Stimulated activated CD8-positive, alpha-beta memory T cell treated with anti-CD3 and anti-CD28 coated beads, Interleukin-15, amount 100 ng/mL, for 48 hours (primary cell): Measurements from ENCODE around the gene PAFAH1B1.
"Not testable (repeated sequence)": the region's sequence is repeated elsewhere in the genome, so short reads cannot be mapped to it uniquely, and the experiment has no call there.

Experiments
- DNase-seq, 2 donors: peaks; one replicate each; pipeline ENCODE4 v3.0.0-alpha.2; 2020; ENCODE audit warnings: low read depth in 2 of 2

The PAFAH1B1 gene

GRCh38 chr17:2689411-2690164 is 96.1 kb downstream of the PAFAH1B1 start:
- no peak for DNase-seq

- no peak for DNase-seq
Observed at GRCh38 chr17:2690165-2691068, 97.0 kb downstream of the PAFAH1B1 start.

GRCh38 chr17:2691069-2691871 is 97.8 kb downstream of the PAFAH1B1 start:
- DNase-seq: no peak

GRCh38 chr17:2691965-2692780 is 98.7 kb downstream of the PAFAH1B1 start:
- no peak for DNase-seq

GRCh38 chr17:2692781-2693135 is 99.3 kb downstream of the PAFAH1B1 start:
- no peak for DNase-seq

GRCh38 chr17:2693561-2694380 is 100.3 kb downstream of the PAFAH1B1 start:
- DNase-seq: no peak

GRCh38 chr17:2694381-2695242 is 101.2 kb downstream of the PAFAH1B1 start:
- DNase-seq: no peak

GRCh38 chr17:2695243-2695960 is 101.9 kb downstream of the PAFAH1B1 start:
- DNase-seq: no peak

GRCh38 chr17:2695961-2696760 is 102.7 kb downstream of the PAFAH1B1 start:
- DNase-seq: no peak

GRCh38 chr17:2697611-2698162 is 104.2 kb downstream of the PAFAH1B1 start:
- no peak for DNase-seq

- DNase-seq: not testable (repeated sequence)
Observed at GRCh38 chr17:2699216-2699805, 105.9 kb downstream of the PAFAH1B1 start.

GRCh38 chr17:2700030-2700490 is 106.6 kb downstream of the PAFAH1B1 start:
- DNase-seq: no peak

- DNase-seq: no peak
Observed at GRCh38 chr17:2700491-2701141, 107.2 kb downstream of the PAFAH1B1 start.

GRCh38 chr17:2701161-2701995 is 107.9 kb downstream of the PAFAH1B1 start:
- no peak for DNase-seq

GRCh38 chr17:2701996-2702741 is 108.7 kb downstream of the PAFAH1B1 start:
- no peak for DNase-seq
